HG02938 (cell line): ENCODE data around the gene C1QTNF1.

Experiments
- ATAC-seq: cut with Tn5 transposase; IDR thresholded peaks from one replicate; pipeline ENCODE4 v1.9.1; 2021; ENCODE audit warnings: mild to moderate bottlenecking, moderate library complexity; ENCODE audit not compliant: unreplicated experiment

The C1QTNF1 gene

GRCh38 chr17:79078476-79079190 is 54.7 kb downstream of the C1QTNF1 start:
- ATAC-seq: no peak

GRCh38 chr17:79079421-79080200 is 55.6 kb downstream of the C1QTNF1 start:
- no peak for ATAC-seq

GRCh38 chr17:79080349-79080748 is 56.4 kb downstream of the C1QTNF1 start:
- no peak for ATAC-seq

- ATAC-seq: no peak
These were observed 56.9 kb downstream of the C1QTNF1 start for GRCh38 chr17:79080761-79081290.

GRCh38 chr17:79081571-79082276 is 57.8 kb downstream of the C1QTNF1 start:
- no peak for ATAC-seq

GRCh38 chr17:79082311-79083190 is 58.6 kb downstream of the C1QTNF1 start:
- no peak for ATAC-seq

- ATAC-seq: no peak
These were observed 59.4 kb downstream of the C1QTNF1 start for GRCh38 chr17:79083191-79083971.

- ATAC-seq: no peak
These were observed 60.6 kb downstream of the C1QTNF1 start for GRCh38 chr17:79084291-79085153.

- no peak for ATAC-seq
These were observed 61.4 kb downstream of the C1QTNF1 start for GRCh38 chr17:79085154-79085920.

- ATAC-seq: no peak
These were observed 62.1 kb downstream of the C1QTNF1 start for GRCh38 chr17:79085921-79086551.

GRCh38 chr17:79086609-79087427 is 62.8 kb downstream of the C1QTNF1 start:
- no peak for ATAC-seq

GRCh38 chr17:79087428-79088143 is 63.6 kb downstream of the C1QTNF1 start:
- no peak for ATAC-seq

- no peak for ATAC-seq
These were observed 64.5 kb downstream of the C1QTNF1 start for GRCh38 chr17:79088247-79088996.

GRCh38 chr17:79088997-79089328 is 65.0 kb downstream of the C1QTNF1 start:
- no peak for ATAC-seq

GRCh38 chr17:79089720-79090442 is 65.9 kb downstream of the C1QTNF1 start:
- no peak for ATAC-seq
